ENCODE results near the gene CATSPERD. TPM values are rescaled to one million over a fixed set of nuclear protein-coding genes. Genes with fewer than 3 reads are reported as not detected.

Gene CATSPERD
- polyA plus RNA-seq, 1 donor (not counting 4 experiments of a cell fraction or from before 2014, with no cell fraction given), result not detected

DNA sequence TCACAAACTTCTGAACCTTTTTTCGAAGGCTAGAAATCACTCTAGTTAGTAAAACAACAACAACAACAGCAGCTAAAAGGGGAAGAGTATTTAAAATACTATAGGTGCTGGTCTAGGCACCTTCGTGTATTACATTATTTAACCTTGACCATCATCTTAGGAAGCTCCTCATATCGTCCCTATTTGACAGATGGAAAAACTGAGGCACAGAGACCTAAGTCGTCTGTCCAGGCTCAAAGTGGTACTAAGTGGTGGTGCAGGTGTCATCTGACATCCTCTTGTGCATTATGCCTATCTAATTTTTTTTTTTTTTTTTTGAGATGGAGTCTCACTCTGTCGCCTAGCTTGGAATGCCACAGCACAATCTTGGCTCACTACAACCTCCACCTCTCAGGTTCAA lies 29.1 kb downstream of the CATSPERD start:
- Histone ChIP-seq H3K9me1 (ENCODE audit: control insufficient read depth, extremely low read depth, insufficient read depth, low read length) (no peaks in the 10 kb centered on the region), H3K36me3 (ENCODE audit: control insufficient read depth in 2 of 2, extremely low read depth in 1 of 2, insufficient read depth in 2 of 2, low read length in 2 of 2) (no peaks in the 10 kb centered on the region), H4K20me1 (ENCODE audit: control insufficient read depth, extremely low read depth, insufficient read depth, low read length) (no peaks in the 10 kb centered on the region), H3K9me3 (ENCODE audit: control insufficient read depth, low read depth, low read length) (no peaks in the 10 kb centered on the region), H3K4me3 (ENCODE audit: control insufficient read depth in 2 of 3, extremely low read depth in 1 of 3, insufficient read depth in 2 of 3, low read depth in 1 of 3, low read length in 3 of 3) (no peak overlapping the region), H3K4me2 (ENCODE audit: control insufficient read depth, extremely low read depth, insufficient read depth, low read depth, low read length) (no peak overlapping the region), H3K4me1 (ENCODE audit: control insufficient read depth, extremely low read depth, insufficient read depth, low read length) (no peaks in the 10 kb centered on the region), H2AFZ (ENCODE audit: control insufficient read depth, low read length) (no peak overlapping the region), H3K27me3 (ENCODE audit: control insufficient read depth, extremely low read depth, insufficient read depth, low read length) (peaks cover 6% of the 10 kb centered on the region), H3K27ac (ENCODE audit: control insufficient read depth, insufficient read depth, low read length) (no peak overlapping the region), H3K79me2 (ENCODE audit: control insufficient read depth, insufficient read depth, low read length) (no peaks in the 10 kb centered on the region), H3K9ac (ENCODE audit: control insufficient read depth, extremely low read depth, insufficient read depth, low read length) (no peak overlapping the region)
- dilution Hi-C loops (cut with MboI; ENCODE audit: extremely low pct_ligation_motif_present, low sequenced_read_pairs), result no loop called here
- DNase-seq (ENCODE audit: low read depth, low spot score), result no peak
- TF ChIP-seq, protein P1, sequence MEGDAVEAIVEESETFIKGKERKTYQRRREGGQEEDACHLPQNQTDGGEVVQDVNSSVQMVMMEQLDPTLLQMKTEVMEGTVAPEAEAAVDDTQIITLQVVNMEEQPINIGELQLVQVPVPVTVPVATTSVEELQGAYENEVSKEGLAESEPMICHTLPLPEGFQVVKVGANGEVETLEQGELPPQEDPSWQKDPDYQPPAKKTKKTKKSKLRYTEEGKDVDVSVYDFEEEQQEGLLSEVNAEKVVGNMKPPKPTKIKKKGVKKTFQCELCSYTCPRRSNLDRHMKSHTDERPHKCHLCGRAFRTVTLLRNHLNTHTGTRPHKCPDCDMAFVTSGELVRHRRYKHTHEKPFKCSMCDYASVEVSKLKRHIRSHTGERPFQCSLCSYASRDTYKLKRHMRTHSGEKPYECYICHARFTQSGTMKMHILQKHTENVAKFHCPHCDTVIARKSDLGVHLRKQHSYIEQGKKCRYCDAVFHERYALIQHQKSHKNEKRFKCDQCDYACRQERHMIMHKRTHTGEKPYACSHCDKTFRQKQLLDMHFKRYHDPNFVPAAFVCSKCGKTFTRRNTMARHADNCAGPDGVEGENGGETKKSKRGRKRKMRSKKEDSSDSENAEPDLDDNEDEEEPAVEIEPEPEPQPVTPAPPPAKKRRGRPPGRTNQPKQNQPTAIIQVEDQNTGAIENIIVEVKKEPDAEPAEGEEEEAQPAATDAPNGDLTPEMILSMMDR (optimal IDR thresholded peaks at IDR 0.05 in 1 of 3, IDR thresholded peaks at IDR 0.05 in 1 of 3, conservative IDR thresholded peaks at IDR 0.05 in 1 of 3; ENCODE audit: extremely low read depth in 1 of 3, insufficient read depth in 2 of 3, low read length in 3 of 3), result no peak
- no peak for TF ChIP-seq EZH2 (IDR thresholded peaks at IDR 0.05; ENCODE audit: low read length)
- no peak for FAIRE-seq

DNA sequence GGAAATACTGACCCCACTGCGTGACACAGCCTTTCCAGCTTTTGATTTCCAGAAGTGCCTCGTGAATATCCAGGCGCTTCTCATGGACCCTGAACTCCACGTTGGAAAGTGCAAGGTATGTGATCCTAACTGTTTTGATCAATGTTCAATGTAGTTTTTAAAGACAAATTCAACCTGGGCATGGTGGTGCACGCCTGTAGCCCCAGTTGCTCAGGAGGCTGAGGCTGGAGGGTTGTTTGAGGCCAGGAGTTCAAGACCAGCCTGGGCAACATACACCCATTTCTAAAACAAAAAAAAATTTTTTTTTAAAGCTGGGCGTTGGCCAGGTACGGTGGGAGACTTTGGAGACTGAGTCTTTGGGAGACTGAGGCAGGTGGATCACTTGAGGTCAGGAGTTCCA lies 31.3 kb downstream of the CATSPERD start:
- H3K4me2 ChIP-seq (ENCODE audit: control insufficient read depth, extremely low read depth, insufficient read depth, low read depth, low read length), result no peak overlapping the region
- no peak overlapping the region for H3K27ac ChIP-seq (ENCODE audit: control insufficient read depth, insufficient read depth, low read length)
- no peaks in the 10 kb centered on the region for H3K36me3 ChIP-seq (ENCODE audit: control insufficient read depth in 2 of 2, extremely low read depth in 1 of 2, insufficient read depth in 2 of 2, low read length in 2 of 2)
- no peak overlapping the region for H3K4me3 ChIP-seq (ENCODE audit: control insufficient read depth in 2 of 3, extremely low read depth in 1 of 3, insufficient read depth in 2 of 3, low read depth in 1 of 3, low read length in 3 of 3)
- H3K79me2 ChIP-seq (ENCODE audit: control insufficient read depth, insufficient read depth, low read length), result no peaks in the 10 kb centered on the region
- no peaks in the 10 kb centered on the region for H3K27me3 ChIP-seq (ENCODE audit: control insufficient read depth, extremely low read depth, insufficient read depth, low read length)
- no peak overlapping the region for H3K9ac ChIP-seq (ENCODE audit: control insufficient read depth, extremely low read depth, insufficient read depth, low read length)
- H2AFZ ChIP-seq (ENCODE audit: control insufficient read depth, low read length), result no peak overlapping the region
- H3K4me1 ChIP-seq (ENCODE audit: control insufficient read depth, extremely low read depth, insufficient read depth, low read length), result no peaks in the 10 kb centered on the region
- no peaks in the 10 kb centered on the region for H3K9me1 ChIP-seq (ENCODE audit: control insufficient read depth, extremely low read depth, insufficient read depth, low read length)
- no peaks in the 10 kb centered on the region for H3K9me3 ChIP-seq (ENCODE audit: control insufficient read depth, low read depth, low read length)
- TF ChIP-seq EZH2 (IDR thresholded peaks at IDR 0.05; ENCODE audit: low read length), result no peak
- TF ChIP-seq, protein P1 (optimal IDR thresholded peaks at IDR 0.05 in 1 of 3, IDR thresholded peaks at IDR 0.05 in 1 of 3, conservative IDR thresholded peaks at IDR 0.05 in 1 of 3; ENCODE audit: extremely low read depth in 1 of 3, insufficient read depth in 2 of 3, low read length in 3 of 3), result no peak
- dilution Hi-C loops (cut with MboI; ENCODE audit: extremely low pct_ligation_motif_present, low sequenced_read_pairs), result no loop called here
- H4K20me1 ChIP-seq (ENCODE audit: control insufficient read depth, extremely low read depth, insufficient read depth, low read length), result no peaks in the 10 kb centered on the region
- FAIRE-seq (no peak), DNase-seq (ENCODE audit: low read depth, low spot score) (no peak)
